HUES6 (cell line): ENCODE results near the gene TRPV6.

ENCODE experiments used
- H3K27ac ChIP-seq: 2 replicates; pipeline ENCODE4 v1.7.0; 2013; ENCODE audit warnings: low read depth, mild to moderate bottlenecking, low read length, inconsistent platforms
- H3K27me3 ChIP-seq: 2 replicates; pipeline ENCODE4 v1.6.1; 2013; ENCODE audit warnings: low read length; ENCODE audit not compliant: control insufficient read depth, insufficient read depth
- H3K36me3 ChIP-seq: 2 replicates; pipeline ENCODE4 v1.6.1; 2013; ENCODE audit warnings: low read length; ENCODE audit not compliant: control insufficient read depth, insufficient read depth
- H3K4me1 ChIP-seq: 2 replicates; pipeline ENCODE4 v1.6.1; 2013; ENCODE audit warnings: low read length; ENCODE audit not compliant: control insufficient read depth, insufficient read depth
- H3K4me3 ChIP-seq: 2 replicates; pipeline ENCODE4 v1.5.1; 2013; ENCODE audit warnings: low read depth, low read length
- H3K9ac ChIP-seq: one replicate; pipeline ENCODE4 v1.6.1; 2013; ENCODE audit warnings: mild to moderate bottlenecking, low read length
- H3K9me3 ChIP-seq: 2 replicates; pipeline ENCODE4 v1.6.1; 2013; ENCODE audit warnings: low read depth, low read length; ENCODE audit not compliant: control insufficient read depth, insufficient read depth

Gene TRPV6

GRCh38 chr7:142885311-142886230 lies at the start of gene TRPV6:
TSS of gene TRPV6 (minus strand) at chr7:142885745.
- Histone ChIP-seq H3K27ac (no peak within 1 kb of the TSS), H3K27me3 (peaks cover 9% of the 10 kb centered on the region), H3K9ac (no peak within 1 kb of the TSS), H3K4me1 (peaks cover 8% of the 10 kb centered on the region), H3K9me3 (no peaks in the 10 kb centered on the region), H3K4me3 (peak within 1 kb of the TSS; percentile 37; the same call in 1 of the 2 replicates), H3K36me3 (no peaks in the 10 kb centered on the region)

GRCh38 chr7:142934056-142934455 lies 48.5 kb upstream of the TRPV6 start:
- Histone ChIP-seq H3K27me3 (no peaks in the 10 kb centered on the region), H3K4me1 (no peaks in the 10 kb centered on the region), H3K36me3 (no peaks in the 10 kb centered on the region), H3K27ac (no peak overlapping the region), H3K4me3 (no peak overlapping the region), H3K9ac (no peak overlapping the region), H3K9me3 (no peaks in the 10 kb centered on the region)

GRCh38 chr7:142933624-142934023 lies 48.1 kb upstream of the TRPV6 start, which contains the start of gene TRPV5:
TSS of gene TRPV5 (minus strand) at chr7:142933746. CDS start at chr7:142933459, 287 bp downstream.
- Histone ChIP-seq H3K4me1 (no peaks in the 10 kb centered on the region), H3K27ac (no peak within 1 kb of the TSS), H3K9ac (no peak within 1 kb of the TSS), H3K27me3 (no peaks in the 10 kb centered on the region), H3K4me3 (no peak within 1 kb of the TSS), H3K36me3 (no peaks in the 10 kb centered on the region), H3K9me3 (no peaks in the 10 kb centered on the region)

GRCh38 chr7:142933092-142933475 lies 47.5 kb upstream of the TRPV6 start:
- H3K9me3 ChIP-seq: no peaks in the 10 kb centered on the region
- 0 out of 2 replicates have a peak, but pooled peaks cover under 1% of the 10 kb centered on the region for H3K27me3 ChIP-seq
- no peak overlapping the region for H3K4me3 ChIP-seq
- H3K9ac ChIP-seq: no peak overlapping the region
- H3K4me1 ChIP-seq: no peaks in the 10 kb centered on the region
- H3K36me3 ChIP-seq: no peaks in the 10 kb centered on the region
- no peak overlapping the region for H3K27ac ChIP-seq

GRCh38 chr7:142932386-142933091 lies 47.0 kb upstream of the TRPV6 start:
- no peak overlapping the region for H3K4me3 ChIP-seq
- no peaks in the 10 kb centered on the region for H3K36me3 ChIP-seq
- H3K9me3 ChIP-seq: no peaks in the 10 kb centered on the region
- no peaks in the 10 kb centered on the region for H3K4me1 ChIP-seq
- H3K9ac ChIP-seq: no peak overlapping the region
- H3K27ac ChIP-seq: no peak overlapping the region
- 0 out of 2 replicates have a peak, but pooled peaks cover 3% of the 10 kb centered on the region for H3K27me3 ChIP-seq

- Histone ChIP-seq H3K4me1 (no peaks in the 10 kb centered on the region), H3K27me3 (peaks cover 16% of the 10 kb centered on the region), H3K9me3 (no peaks in the 10 kb centered on the region), H3K9ac (no peak overlapping the region), H3K36me3 (no peaks in the 10 kb centered on the region), H3K27ac (no peak overlapping the region), H3K4me3 (no peak overlapping the region)
Observed at GRCh38 chr7:142930126-142930730, 44.7 kb upstream of the TRPV6 start.

DNA sequence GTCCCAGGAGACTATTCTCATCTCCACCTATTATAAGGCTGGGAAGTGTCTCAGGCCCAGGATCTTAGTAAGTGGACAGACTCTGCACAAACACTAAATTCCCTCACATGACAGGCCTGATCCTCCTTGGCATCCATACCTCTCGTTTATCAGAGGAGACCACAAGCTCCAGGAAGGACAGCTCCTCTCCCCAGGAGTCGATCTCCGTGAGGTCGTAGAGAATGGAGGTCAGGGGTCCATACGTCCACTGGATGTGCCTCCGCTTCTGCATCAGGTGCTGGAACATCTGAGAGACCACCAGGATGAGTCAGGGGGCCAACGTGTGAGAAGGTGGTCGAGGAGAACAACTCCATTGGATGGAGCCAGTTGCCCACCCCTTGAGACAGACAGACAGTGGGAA lies 42.4 kb upstream of the TRPV6 start:
- Histone ChIP-seq H3K36me3 (no peaks in the 10 kb centered on the region), H3K4me1 (no peaks in the 10 kb centered on the region), H3K9me3 (no peaks in the 10 kb centered on the region), H3K4me3 (no peak overlapping the region), H3K9ac (no peak overlapping the region), H3K27me3 (peaks cover 16% of the 10 kb centered on the region), H3K27ac (no peak overlapping the region)

DNA sequence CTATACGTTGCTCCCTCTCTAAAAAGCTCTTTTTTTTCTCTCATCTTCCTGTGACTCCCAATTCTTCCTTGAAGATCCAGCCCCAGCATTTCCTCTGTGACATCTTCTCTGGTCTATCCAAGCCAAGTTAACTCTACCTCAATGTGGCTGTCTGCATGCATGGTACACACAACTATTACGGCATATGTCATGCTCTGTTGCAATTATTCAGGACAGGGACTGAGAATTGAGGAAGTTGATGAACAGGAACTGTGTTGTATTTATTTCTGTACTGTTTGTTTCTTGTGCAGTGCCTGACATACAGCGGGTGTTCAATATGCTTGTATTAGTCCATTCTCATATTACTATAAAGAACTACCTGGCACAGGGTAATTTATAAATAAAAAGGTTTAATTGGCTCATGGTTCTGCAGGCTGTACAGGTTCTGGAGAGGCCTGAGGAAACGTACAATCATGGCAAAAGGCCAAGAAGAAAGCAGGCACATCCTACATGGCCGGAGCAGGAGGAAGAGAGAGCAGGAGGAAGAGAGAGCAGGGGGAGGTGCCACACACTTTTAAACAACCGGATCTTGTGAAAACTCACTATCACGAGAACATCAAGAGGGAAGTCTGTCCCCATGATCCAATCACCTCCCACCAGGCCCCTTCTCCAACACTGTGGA lies 41.7 kb upstream of the TRPV6 start:
- no peaks in the 10 kb centered on the region for H3K36me3 ChIP-seq
- H3K27me3 ChIP-seq: peaks cover 16% of the 10 kb centered on the region
- H3K9me3 ChIP-seq: no peaks in the 10 kb centered on the region
- no peaks in the 10 kb centered on the region for H3K4me1 ChIP-seq
- H3K4me3 ChIP-seq: no peak overlapping the region
- H3K27ac ChIP-seq: no peak overlapping the region
- no peak overlapping the region for H3K9ac ChIP-seq

GRCh38 chr7:142925413-142925812 lies 39.9 kb upstream of the TRPV6 start:
- H3K4me3 ChIP-seq: no peak overlapping the region
- no peak overlapping the region for H3K9ac ChIP-seq
- H3K27ac ChIP-seq: no peak overlapping the region
- no peaks in the 10 kb centered on the region for H3K4me1 ChIP-seq
- no peaks in the 10 kb centered on the region for H3K36me3 ChIP-seq
- no peaks in the 10 kb centered on the region for H3K9me3 ChIP-seq
- H3K27me3 ChIP-seq: peaks cover 16% of the 10 kb centered on the region

DNA sequence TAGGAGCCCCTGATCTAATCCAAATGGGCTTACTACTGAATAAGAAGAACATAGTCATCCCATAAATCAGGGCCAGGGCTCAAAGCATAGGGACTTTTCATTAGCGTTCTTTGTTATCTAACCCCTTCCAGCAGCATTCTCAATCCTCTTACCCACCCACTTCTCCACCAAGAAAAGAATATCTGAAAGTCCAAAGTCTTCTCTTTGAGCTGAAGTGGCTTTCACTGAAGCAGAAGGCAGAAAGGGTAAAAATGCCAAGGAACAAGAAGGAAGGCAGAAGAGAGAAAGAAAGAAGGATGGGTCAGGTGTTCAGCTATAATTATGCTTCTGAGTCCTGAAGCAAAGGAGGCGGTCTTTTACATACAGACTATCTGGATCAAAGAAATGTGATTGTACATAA lies 37.8 kb upstream of the TRPV6 start:
- H3K4me1 ChIP-seq: no peaks in the 10 kb centered on the region
- H3K27ac ChIP-seq: no peak overlapping the region
- H3K9me3 ChIP-seq: no peaks in the 10 kb centered on the region
- no peak overlapping the region for H3K4me3 ChIP-seq
- H3K27me3 ChIP-seq: peaks cover 16% of the 10 kb centered on the region
- no peak overlapping the region for H3K9ac ChIP-seq
- H3K36me3 ChIP-seq: no peaks in the 10 kb centered on the region
